Measurements from ENCODE around the gene COLEC12. TPM values are rescaled to one million over a fixed set of nuclear protein-coding genes. Genes with fewer than 3 reads are reported as not detected.

COLEC12 gene
- total RNA-seq, 1 donor from 2014 or later: 157 TPM

- Mint-ChIP-seq H3K27me3 (ENCODE audit: unreplicated experiment) (peaks cover 2% of the 10 kb centered on the region), H3K9me3 (ENCODE audit: unreplicated experiment) (no peaks in the 10 kb centered on the region), H3K4me3 (ENCODE audit: unreplicated experiment) (no peak overlapping the region), H3K4me1 (ENCODE audit: unreplicated experiment) (peaks cover 25% of the 10 kb centered on the region), H3K36me3 (ENCODE audit: low read depth, unreplicated experiment) (peaks cover 10% of the 10 kb centered on the region), H3K27ac (ENCODE audit: unreplicated experiment) (no peak overlapping the region)
- no peak for DNase-seq (ENCODE audit: low spot score)
- TF ChIP-seq, protein P1, sequence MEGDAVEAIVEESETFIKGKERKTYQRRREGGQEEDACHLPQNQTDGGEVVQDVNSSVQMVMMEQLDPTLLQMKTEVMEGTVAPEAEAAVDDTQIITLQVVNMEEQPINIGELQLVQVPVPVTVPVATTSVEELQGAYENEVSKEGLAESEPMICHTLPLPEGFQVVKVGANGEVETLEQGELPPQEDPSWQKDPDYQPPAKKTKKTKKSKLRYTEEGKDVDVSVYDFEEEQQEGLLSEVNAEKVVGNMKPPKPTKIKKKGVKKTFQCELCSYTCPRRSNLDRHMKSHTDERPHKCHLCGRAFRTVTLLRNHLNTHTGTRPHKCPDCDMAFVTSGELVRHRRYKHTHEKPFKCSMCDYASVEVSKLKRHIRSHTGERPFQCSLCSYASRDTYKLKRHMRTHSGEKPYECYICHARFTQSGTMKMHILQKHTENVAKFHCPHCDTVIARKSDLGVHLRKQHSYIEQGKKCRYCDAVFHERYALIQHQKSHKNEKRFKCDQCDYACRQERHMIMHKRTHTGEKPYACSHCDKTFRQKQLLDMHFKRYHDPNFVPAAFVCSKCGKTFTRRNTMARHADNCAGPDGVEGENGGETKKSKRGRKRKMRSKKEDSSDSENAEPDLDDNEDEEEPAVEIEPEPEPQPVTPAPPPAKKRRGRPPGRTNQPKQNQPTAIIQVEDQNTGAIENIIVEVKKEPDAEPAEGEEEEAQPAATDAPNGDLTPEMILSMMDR (IDR thresholded peaks at IDR 0.05; ENCODE audit: unreplicated experiment): no peak
Observed at GRCh38 chr18:424071-424661, 76.3 kb downstream of the COLEC12 start.

GRCh38 chr18:422966-423365 is 77.5 kb downstream of the COLEC12 start:
- H3K4me3 Mint-ChIP-seq (ENCODE audit: unreplicated experiment): no peak overlapping the region
- DNase-seq (ENCODE audit: low spot score): no peak
- H3K36me3 Mint-ChIP-seq (ENCODE audit: low read depth, unreplicated experiment): peaks cover 10% of the 10 kb centered on the region
- TF ChIP-seq, protein P1 (IDR thresholded peaks at IDR 0.05; ENCODE audit: unreplicated experiment): no peak
- H3K27me3 Mint-ChIP-seq (ENCODE audit: unreplicated experiment): peaks cover 2% of the 10 kb centered on the region
- peaks cover 25% of the 10 kb centered on the region for H3K4me1 Mint-ChIP-seq (ENCODE audit: unreplicated experiment)
- H3K9me3 Mint-ChIP-seq (ENCODE audit: unreplicated experiment): no peaks in the 10 kb centered on the region
- no peak overlapping the region for H3K27ac Mint-ChIP-seq (ENCODE audit: unreplicated experiment)

DNA sequence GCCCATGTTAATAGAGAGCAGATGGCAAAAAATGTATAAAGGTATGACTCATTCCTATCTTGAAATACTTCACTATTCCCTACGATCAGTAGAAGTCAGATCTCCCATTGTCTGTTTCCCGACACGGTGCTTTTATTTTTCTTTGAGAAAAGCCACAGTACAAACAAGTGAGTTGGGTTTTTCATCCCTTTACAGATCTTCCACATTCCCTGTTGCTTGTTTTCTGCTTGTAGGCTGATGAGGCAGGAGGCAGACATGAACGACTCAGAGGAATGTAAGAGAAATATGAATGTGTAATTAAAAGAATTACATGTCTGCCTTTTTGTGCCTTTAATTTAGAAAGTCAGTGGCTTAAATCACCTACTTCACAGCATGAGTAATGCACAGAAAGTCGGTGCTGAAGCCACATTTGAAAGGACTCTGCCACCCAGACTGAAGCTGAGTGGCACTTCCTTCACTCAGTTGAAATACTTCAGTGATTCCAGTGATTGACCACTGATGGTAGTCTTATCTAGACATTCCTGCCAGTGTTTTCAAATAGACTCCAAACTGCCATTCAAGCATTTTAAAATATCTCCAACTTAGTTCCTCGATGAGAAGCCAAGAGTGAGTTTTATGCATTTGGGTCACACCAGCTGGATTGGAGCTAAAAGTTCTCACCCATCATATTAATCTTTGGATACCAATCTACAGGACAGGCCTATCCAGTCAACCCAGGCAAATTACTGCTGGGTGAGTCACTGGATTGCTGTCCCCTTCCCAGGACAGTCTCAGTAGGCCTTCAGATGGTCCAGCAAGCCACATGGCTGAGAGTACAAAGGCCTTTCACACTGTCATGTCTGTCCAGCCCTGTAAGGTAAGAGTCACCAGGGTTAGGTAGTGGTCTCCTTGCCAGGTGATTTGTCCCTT is 79.0 kb downstream of the COLEC12 start:
- Mint-ChIP-seq H3K27ac (ENCODE audit: unreplicated experiment) (no peak overlapping the region), H3K36me3 (ENCODE audit: low read depth, unreplicated experiment) (peaks cover 10% of the 10 kb centered on the region), H3K4me3 (ENCODE audit: unreplicated experiment) (no peak overlapping the region), H3K9me3 (ENCODE audit: unreplicated experiment) (no peaks in the 10 kb centered on the region), H3K4me1 (ENCODE audit: unreplicated experiment) (peaks cover 31% of the 10 kb centered on the region), H3K27me3 (ENCODE audit: unreplicated experiment) (peaks cover 2% of the 10 kb centered on the region)
- TF ChIP-seq, protein P1 (IDR thresholded peaks at IDR 0.05; ENCODE audit: unreplicated experiment): no peak
- no peak for DNase-seq (ENCODE audit: low spot score)

DNA sequence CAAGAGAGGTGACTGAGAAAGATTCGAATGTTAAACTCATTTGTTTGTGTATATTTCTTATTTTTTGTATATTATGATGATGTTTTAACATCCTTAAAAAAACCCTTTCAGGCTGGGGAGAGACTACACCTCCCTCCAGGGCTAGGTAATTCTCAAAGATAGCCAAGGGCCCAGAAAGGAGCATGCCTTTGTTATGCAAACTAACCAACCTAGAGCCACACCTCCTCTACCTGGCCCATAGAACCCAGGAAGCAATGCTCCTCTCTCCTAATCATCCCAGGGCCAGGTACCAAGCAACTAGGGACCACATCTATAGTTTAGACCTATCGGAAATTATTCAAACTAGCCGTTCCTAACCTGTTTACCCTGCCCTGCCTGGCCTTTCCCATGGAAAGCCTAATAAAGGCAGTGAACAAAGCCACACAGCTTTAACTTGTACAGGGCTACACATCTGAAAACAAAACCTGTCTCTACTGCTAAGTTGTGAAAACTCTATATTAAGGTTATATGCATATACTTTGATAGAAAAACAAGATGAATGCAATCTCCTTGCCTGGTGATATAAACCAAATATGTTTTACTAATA is 79.7 kb downstream of the COLEC12 start:
- peaks cover 9% of the 10 kb centered on the region for H3K36me3 Mint-ChIP-seq (ENCODE audit: low read depth, unreplicated experiment)
- TF ChIP-seq, protein P1 (IDR thresholded peaks at IDR 0.05; ENCODE audit: unreplicated experiment): no peak
- no peak overlapping the region for H3K4me3 Mint-ChIP-seq (ENCODE audit: unreplicated experiment)
- H3K9me3 Mint-ChIP-seq (ENCODE audit: unreplicated experiment): no peaks in the 10 kb centered on the region
- no peak for DNase-seq (ENCODE audit: low spot score)
- H3K4me1 Mint-ChIP-seq (ENCODE audit: unreplicated experiment): peaks cover 37% of the 10 kb centered on the region
- peaks cover 2% of the 10 kb centered on the region for H3K27me3 Mint-ChIP-seq (ENCODE audit: unreplicated experiment)
- no peak overlapping the region for H3K27ac Mint-ChIP-seq (ENCODE audit: unreplicated experiment)

All from endothelial cell (in vitro differentiated cells).